ENCODE results near the gene LRRC71. TPM values are rescaled to one million over a fixed set of nuclear protein-coding genes. Genes with fewer than 3 reads are reported as not detected.

The LRRC71 gene
- total and polyA plus RNA-seq, 10 of the 15 experiments (the other 5 are each of a cell fraction or from before 2014, with no cell fraction given): not detected

- Histone ChIP-seq H3K9ac (ENCODE audit: control insufficient read depth, insufficient read depth, low read length) (no peak overlapping the region), H3K4me2 (ENCODE audit: control insufficient read depth, insufficient read depth) (no peak overlapping the region), H2AFZ (ENCODE audit: control insufficient read depth, low read depth, low read length) (no peak overlapping the region), H3K79me2 (ENCODE audit: control insufficient read depth, insufficient read depth, low read length) (no peaks in the 10 kb centered on the region), H3K4me3 (no peak overlapping the region), H3K27ac (ENCODE audit: control insufficient read depth, insufficient read depth) (no peak overlapping the region), H3K4me1 (ENCODE audit: control insufficient read depth, insufficient read depth, low read length) (no peaks in the 10 kb centered on the region; the same call in 1 of the 2 replicates), H3K27me3 (replicated peaks in 1 of 2; ENCODE audit: control insufficient read depth in 2 of 2, insufficient read depth in 2 of 2, low read length in 1 of 2) (no peaks in the 10 kb centered on the region), H4K20me1 (ENCODE audit: control insufficient read depth, insufficient read depth) (no peaks in the 10 kb centered on the region), H3K36me3 (ENCODE audit: control insufficient read depth in 2 of 2, insufficient read depth in 2 of 2, low read length in 1 of 2) (peaks cover 0 to 13% of the 10 kb centered on the region in 2 experiments; a peak in 2 of 4 replicates), H3K9me3 (replicated peaks; ENCODE audit: control insufficient read depth, insufficient read depth, low read length) (no peaks in the 10 kb centered on the region)
- RAD21 ChIA-PET (ENCODE audit: unreplicated experiment): no interaction called here
- no peak for ATAC-seq
- POLR2A ChIA-PET: no interaction called here
- 77% methylated on average over 3 of the region's 3 CpGs for WGBS (ENCODE audit: insufficient coverage, insufficient replicate concordance, low lambda C conversion rate, missing lambda C conversion rate)
- SMC1A ChIA-PET (ENCODE audit: uncharacterized antibody, unreplicated experiment): no interaction called here
- no TSS peak for BruUV-seq (replicated peaks)
- CTCF ChIA-PET: no interaction called here
- no peak for DNase-seq (ENCODE audit: low read depth, low spot score)
- no peak for FAIRE-seq
- intact Hi-C loops (cut with micrococcal nuclease; ENCODE audit: unreplicated experiment): no loop called here
- TF ChIP-seq RCOR1 (conservative IDR thresholded peaks at IDR 0.05; ENCODE audit: low read depth, low read length): no peak
- TF ChIP-seq, protein P1, sequence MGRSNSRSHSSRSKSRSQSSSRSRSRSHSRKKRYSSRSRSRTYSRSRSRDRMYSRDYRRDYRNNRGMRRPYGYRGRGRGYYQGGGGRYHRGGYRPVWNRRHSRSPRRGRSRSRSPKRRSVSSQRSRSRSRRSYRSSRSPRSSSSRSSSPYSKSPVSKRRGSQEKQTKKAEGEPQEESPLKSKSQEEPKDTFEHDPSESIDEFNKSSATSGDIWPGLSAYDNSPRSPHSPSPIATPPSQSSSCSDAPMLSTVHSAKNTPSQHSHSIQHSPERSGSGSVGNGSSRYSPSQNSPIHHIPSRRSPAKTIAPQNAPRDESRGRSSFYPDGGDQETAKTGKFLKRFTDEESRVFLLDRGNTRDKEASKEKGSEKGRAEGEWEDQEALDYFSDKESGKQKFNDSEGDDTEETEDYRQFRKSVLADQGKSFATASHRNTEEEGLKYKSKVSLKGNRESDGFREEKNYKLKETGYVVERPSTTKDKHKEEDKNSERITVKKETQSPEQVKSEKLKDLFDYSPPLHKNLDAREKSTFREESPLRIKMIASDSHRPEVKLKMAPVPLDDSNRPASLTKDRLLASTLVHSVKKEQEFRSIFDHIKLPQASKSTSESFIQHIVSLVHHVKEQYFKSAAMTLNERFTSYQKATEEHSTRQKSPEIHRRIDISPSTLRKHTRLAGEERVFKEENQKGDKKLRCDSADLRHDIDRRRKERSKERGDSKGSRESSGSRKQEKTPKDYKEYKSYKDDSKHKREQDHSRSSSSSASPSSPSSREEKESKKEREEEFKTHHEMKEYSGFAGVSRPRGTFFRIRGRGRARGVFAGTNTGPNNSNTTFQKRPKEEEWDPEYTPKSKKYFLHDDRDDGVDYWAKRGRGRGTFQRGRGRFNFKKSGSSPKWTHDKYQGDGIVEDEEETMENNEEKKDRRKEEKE (IDR thresholded peaks at IDR 0.05): no peak
- no peak for TF ChIP-seq CBFB (IDR thresholded peaks at IDR 0.05; ENCODE audit: low read depth)
- TF ChIP-seq NR2C1 (IDR thresholded peaks at IDR 0.05): no peak
- TF ChIP-seq EGR1 (IDR thresholded peaks at IDR 0.05; ENCODE audit: borderline replicate concordance in 1 of 2, low read depth in 2 of 2, low read length in 2 of 2): no peak
- TF ChIP-seq ZNF217 (IDR thresholded peaks at IDR 0.05): no peak
- no peak for TF ChIP-seq IRF4 (IDR thresholded peaks at IDR 0.05; ENCODE audit: low read depth, low read length)
- TF ChIP-seq NFYA (IDR thresholded peaks at IDR 0.05; ENCODE audit: borderline replicate concordance, low read depth, low read length): no peak
- TF ChIP-seq NFYB (IDR thresholded peaks at IDR 0.05; ENCODE audit: insufficient read depth, low read depth, low read length): no peak
- in situ Hi-C loops (cut with MboI): no loop called here
These were observed 21.7 kb downstream of the LRRC71 start for GRCh38 chr1:156942176-156942575.

All from GM12878 (cell line).